22Rv1 (cell line): ENCODE data around the gene HSD3B7.

Experiments
- H3K27ac ChIP-seq: fragments of 450-650 bp; 2 replicates; pipeline ENCODE4 v1.5.1; 2017
- CTCF ChIP-seq: fragments of 450-650 bp; IDR thresholded peaks from 2 replicates; pipeline ENCODE4 v1.5.1; 2017; ENCODE audit warnings: mild to moderate bottlenecking
- ZFX ChIP-seq: fragments of 450-650 bp; IDR thresholded peaks from 2 replicates; pipeline ENCODE4 v1.6.1; 2017; ENCODE audit warnings: antibody characterized with exemption, borderline replicate concordance

The HSD3B7 gene

GRCh38 chr16:30971298-30971697 lies 13.7 kb upstream of the HSD3B7 start:
- TF ChIP-seq CTCF (no peak), ZFX (no peak)
- no peak overlapping the region for H3K27ac ChIP-seq

- no peak overlapping the region for H3K27ac ChIP-seq
- no peak for TF ChIP-seq CTCF
- no peak for TF ChIP-seq ZFX
Observed at GRCh38 chr16:30972872-30973271, 12.1 kb upstream of the HSD3B7 start.

GRCh38 chr16:30974348-30974747 lies 10.7 kb upstream of the HSD3B7 start:
- H3K27ac ChIP-seq = no peak overlapping the region
- no peak for TF ChIP-seq ZFX
- TF ChIP-seq CTCF = no peak

GRCh38 chr16:30976486-30976885 lies 8.5 kb upstream of the HSD3B7 start:
- TF ChIP-seq ZFX (no peak), CTCF (no peak)

GRCh38 chr16:30977502-30977901 lies 7.5 kb upstream of the HSD3B7 start:
- TF ChIP-seq ZFX = no peak
- TF ChIP-seq CTCF = peak; percentile 57
- H3K27ac ChIP-seq = no peak overlapping the region

More at GRCh38 chr16:30976486-30976885, 8.5 kb upstream of the HSD3B7 start:
- H3K27ac ChIP-seq = no peak overlapping the region

GRCh38 chr16:30979170-30980022 lies 5.6 kb upstream of the HSD3B7 start:
- no peak overlapping the region for H3K27ac ChIP-seq
- TF ChIP-seq ZFX (no peak), CTCF (no peak)

GRCh38 chr16:30980023-30980371 lies 5.0 kb upstream of the HSD3B7 start:
- H3K27ac ChIP-seq = no peak overlapping the region
- TF ChIP-seq ZFX = no peak
- TF ChIP-seq CTCF = no peak
